H1 (cell line): ENCODE data around the gene IKZF1. TPM values are rescaled to one million over a fixed set of nuclear protein-coding genes. Genes with fewer than 3 reads are reported as not detected.
A peak's percentile ranks its signal among the peaks of the same experiment; 100 is the strongest.

ENCODE experiments used
- CTCF ChIA-PET: fragments of 300-600 bp; sonication (Branson Sonifier 250); formaldehyde crosslinking; loops from one replicate; lab custom pipeline; 2021; ENCODE audit not compliant: partially characterized antibody; lab: Charles Lee
- POLR2A ChIA-PET: fragments of 300-600 bp; sonication (Branson Sonifier 250); formaldehyde crosslinking; loops from one replicate; lab custom pipeline; 2021; ENCODE audit warnings: inconsistent platforms; ENCODE audit not compliant: partially characterized antibody; lab: Charles Lee
- DNase-seq, 2 experiments: peaks; one replicate each; pipeline versions ENCODE4 v3.0.0 to v3.0.0-alpha.2; 2010 to 2022; ENCODE audit warnings: low spot score in 2 of 2, low read depth in 1 of 2, mixed read lengths in 1 of 2
- FAIRE-seq: peaks from 2 replicates; lab custom pipeline; 2011; peaks lifted over from hg19 to GRCh38; lab: Jason Lieb, UNC
- H2AFZ ChIP-seq: 2 replicates; pipeline ENCODE4 v1.8.1; 2012; ENCODE audit warnings: low read length, inconsistent platforms
- H2AK5ac ChIP-seq: 2 replicates; pipeline ENCODE4 v1.6.1; 2013; ENCODE audit warnings: low read depth, low read length
- H2BK120ac ChIP-seq: replicated peaks from 2 replicates; pipeline ENCODE3; 2013; ENCODE audit warnings: low read depth, low read length, inconsistent platforms
- H2BK12ac ChIP-seq: 2 replicates; pipeline ENCODE4 v1.6.1; 2013; ENCODE audit warnings: low read depth, low read length
- H2BK15ac ChIP-seq: 2 replicates; pipeline ENCODE4 v1.6.1; 2013; ENCODE audit warnings: low read length
- H2BK20ac ChIP-seq: 2 replicates; pipeline ENCODE4 v1.6.1; 2013; ENCODE audit warnings: low read length
- H2BK5ac ChIP-seq: 2 replicates; pipeline ENCODE4 v1.6.1; 2013; ENCODE audit warnings: low read depth, low read length
- H3K14ac ChIP-seq: 2 replicates; pipeline ENCODE4 v1.6.1; 2013; ENCODE audit warnings: inconsistent platforms; ENCODE audit not compliant: insufficient read length
- H3K18ac ChIP-seq: 2 replicates; pipeline ENCODE4 v1.6.1; 2013; ENCODE audit warnings: low read length; ENCODE audit errors: extremely low read depth
- H3K23ac ChIP-seq: 2 replicates; pipeline ENCODE4 v1.6.1; 2013; ENCODE audit warnings: inconsistent platforms; ENCODE audit not compliant: insufficient read length
- H3K23me2 ChIP-seq: 2 replicates; pipeline ENCODE4 v1.6.1; 2013; ENCODE audit warnings: low read depth, low read length
- H3K27ac ChIP-seq: 2 replicates; pipeline ENCODE4 v1.6.1; 2011; ENCODE audit warnings: low read depth, low read length, inconsistent platforms
- H3K27me3 ChIP-seq, 4 experiments: replicated peaks in 1 of 4; 1 replicate in 1 of 4; 2 replicates in 3 of 4; pipeline versions ENCODE4 v1.6.1 to v1.8.1; 2011 to 2013; ENCODE audit warnings: low read length in 3 of 4, mild to moderate bottlenecking in 3 of 4, inconsistent platforms in 2 of 4, mixed read lengths in 2 of 4, moderate library complexity in 1 of 4; ENCODE audit not compliant: control insufficient read depth in 3 of 4, insufficient read depth in 3 of 4; ENCODE audit errors: extremely low read depth in 1 of 4
- H3K36me3 ChIP-seq, 4 experiments: 2 replicates each; pipeline versions ENCODE4 v1.6.1 to v1.8.1; 2011 to 2013; ENCODE audit warnings: mild to moderate bottlenecking in 4 of 4, low read length in 3 of 4, moderate library complexity in 2 of 4, control low read depth in 1 of 4, inconsistent platforms in 1 of 4; ENCODE audit not compliant: insufficient read depth in 4 of 4, control insufficient read depth in 2 of 4
- H3K4ac ChIP-seq: replicated peaks from 2 replicates; pipeline ENCODE3; 2013; ENCODE audit warnings: low read length, low read depth, mixed read lengths, inconsistent platforms; ENCODE audit not compliant: insufficient read length
- H3K4me1 ChIP-seq, 4 experiments: replicated peaks in 1 of 4; 1 replicate in 1 of 4; 2 replicates in 3 of 4; pipeline versions ENCODE4 v1.6.1 to v1.8.1; 2011 to 2013; ENCODE audit warnings: low read length in 3 of 4, inconsistent platforms in 2 of 4, mixed read lengths in 1 of 4; ENCODE audit not compliant: insufficient read depth in 4 of 4, control insufficient read depth in 3 of 4
- H3K4me2 ChIP-seq, 2 experiments: 2 replicates each; pipeline versions ENCODE4 v1.6.1 to v1.8.1; 2011 to 2013; ENCODE audit warnings: low read depth in 2 of 2, low read length in 2 of 2, control low read depth in 1 of 2, inconsistent platforms in 1 of 2, mild to moderate bottlenecking in 1 of 2; ENCODE audit not compliant: insufficient read depth in 1 of 2
- H3K4me3 ChIP-seq, 4 experiments: fragments of 200-600, 300-600 bp in 1 of 4; sonication (generic), shearing (Covaris generic), sonication (Bioruptor Twin) in 1 of 4; 2 replicates each; pipeline versions ENCODE4 v1.5.1 to v1.8.1; 2011 to 2016; ENCODE audit warnings: low read length in 4 of 4, low read depth in 3 of 4, control low read depth in 2 of 4, inconsistent platforms in 2 of 4, mild to moderate bottlenecking in 2 of 4, mixed read lengths in 1 of 4, moderate library complexity in 1 of 4; ENCODE audit not compliant: insufficient read depth in 2 of 4; ENCODE audit errors: extremely low read depth in 1 of 4
- H3K56ac ChIP-seq: replicated peaks from 2 replicates; pipeline ENCODE3; 2013; ENCODE audit warnings: low read depth, mild to moderate bottlenecking, mixed read lengths, low read length, inconsistent platforms; ENCODE audit not compliant: insufficient read length
- H3K79me1 ChIP-seq: 2 replicates; pipeline ENCODE4 v1.6.1; 2013; ENCODE audit warnings: low read depth, low read length, control low read depth
- H3K79me2 ChIP-seq, 2 experiments: 2 replicates each; pipeline versions ENCODE4 v1.6.1 to v1.8.1; 2012 to 2013; ENCODE audit warnings: low read length in 2 of 2, mild to moderate bottlenecking in 2 of 2, inconsistent platforms in 1 of 2; ENCODE audit not compliant: insufficient read depth in 2 of 2, control insufficient read depth in 1 of 2
- H3K9ac ChIP-seq, 4 experiments: replicated peaks in 1 of 4; 1 replicate in 1 of 4; 2 replicates in 3 of 4; pipeline versions ENCODE4 v1.6.1 to v1.8.1; 2011 to 2013; ENCODE audit warnings: low read depth in 3 of 4, low read length in 3 of 4, control low read depth in 2 of 4, mild to moderate bottlenecking in 2 of 4, moderate library complexity in 2 of 4, inconsistent platforms in 1 of 4; ENCODE audit errors: extremely low read depth in 1 of 4
- H3K9me3 ChIP-seq, 2 experiments: 2 replicates each; pipeline versions ENCODE4 v1.6.1 to v1.8.1; 2012 to 2013; ENCODE audit warnings: mild to moderate bottlenecking in 2 of 2, moderate library complexity in 2 of 2, control low read depth in 1 of 2, inconsistent platforms in 1 of 2, low read depth in 1 of 2, low read length in 1 of 2, mixed read lengths in 1 of 2; ENCODE audit not compliant: insufficient read depth in 2 of 2
- H4K20me1 ChIP-seq, 2 experiments: replicated peaks in 1 of 2; 2 replicates each; pipeline versions ENCODE3 to v1.8.1; 2011 to 2013; ENCODE audit warnings: inconsistent platforms in 2 of 2, low read length in 2 of 2, mild to moderate bottlenecking in 1 of 2; ENCODE audit not compliant: insufficient read depth in 2 of 2, control insufficient read depth in 1 of 2
- H4K5ac ChIP-seq: 2 replicates; pipeline ENCODE4 v1.6.1; 2013; ENCODE audit warnings: low read length, low read depth, mixed read lengths, inconsistent platforms; ENCODE audit not compliant: insufficient read length
- H4K8ac ChIP-seq: 2 replicates; pipeline ENCODE4 v1.8.0; 2013; ENCODE audit warnings: mild to moderate bottlenecking, moderate library complexity, low read length, inconsistent platforms; ENCODE audit not compliant: insufficient read depth; ENCODE audit errors: extremely low read depth
- H4K91ac ChIP-seq: replicated peaks from 2 replicates; pipeline ENCODE3; 2013; ENCODE audit warnings: low read length, mixed read lengths, inconsistent platforms; ENCODE audit not compliant: insufficient read length
- BRCA1 ChIP-seq: IDR thresholded peaks from 2 replicates; pipeline ENCODE4 v1.6.1; 2012; ENCODE audit warnings: low read depth, low read length, improper control_type of control experiment
- KDM5A ChIP-seq: fragments of 200-600 bp; IDR thresholded peaks from 2 replicates; pipeline ENCODE4 v1.7.1; 2012; ENCODE audit warnings: mild to moderate bottlenecking, low read length, inconsistent platforms, mixed read lengths
- MAFK ChIP-seq: IDR thresholded peaks from 2 replicates; pipeline ENCODE4 v1.6.1; 2012; ENCODE audit warnings: low read depth, mild to moderate bottlenecking, improper control_type of control experiment, low read length
- POLR2A ChIP-seq, 2 experiments: IDR thresholded peaks; 1 replicate in 1 of 2; 2 replicates in 1 of 2; pipeline ENCODE4 v1.6.1; 2011; ENCODE audit warnings: low read depth in 2 of 2, low read length in 2 of 2, mild to moderate bottlenecking in 2 of 2; ENCODE audit errors: control extremely low read depth in 1 of 2
- RNF2 ChIP-seq: fragments of 200-900, 300-1000 bp; sonication (generic); IDR thresholded peaks from 2 replicates; pipeline ENCODE4 v1.7.1; 2016; ENCODE audit warnings: borderline replicate concordance, low read depth, mild to moderate bottlenecking, antibody characterized with exemption, low read length; ENCODE audit not compliant: poor library complexity, severe bottlenecking; ENCODE audit errors: missing control alignments
- RXRA ChIP-seq: IDR thresholded peaks from 2 replicates; pipeline ENCODE4 v1.6.1; 2011; ENCODE audit warnings: low read depth, mild to moderate bottlenecking, low read length, moderate library complexity; ENCODE audit not compliant: insufficient read depth
- TBP ChIP-seq: IDR thresholded peaks from 2 replicates; pipeline ENCODE4 v1.6.1; 2011; ENCODE audit warnings: low read depth, low read length, improper control_type of control experiment
- WGBS, 2 experiments: shearing (Covaris generic) in 1 of 2; methylation state at CpG; one replicate each; pipeline versions ENCODE4 v1.1.6 to v1.1.7; 2013 to 2015; ENCODE audit warnings: low lambda C conversion rate in 2 of 2, mixed read lengths in 2 of 2, inconsistent platforms in 1 of 2, low coverage in 1 of 2, missing lambda C conversion rate in 1 of 2; ENCODE audit not compliant: insufficient replicate concordance in 2 of 2, insufficient coverage in 1 of 2, insufficient read length in 1 of 2; ENCODE audit errors: extremely low coverage in 1 of 2, missing lambda C conversion rate in 1 of 2; 5-methylcytosine and 5-hydroxymethylcytosine counted together
- polyA plus RNA-seq, 7 experiments: library from polyadenylated mRNA; depleted of rRNA in 3 of 7; stranded (reverse) in 5 of 7; unstranded in 2 of 7; fragments of >200 nt in 5 of 7; fragments of 200-250 nt in 2 of 7; gene quantifications; 1 replicate in 5 of 7; 2 replicates in 1 of 7; 4 replicates in 1 of 7; pipeline versions ENCODE4 v1.2.1 to v1.2.3, GENCODE V29; 2011 to 2013; ENCODE audit warnings: missing spikeins in 2 of 7, mixed read lengths in 2 of 7
- total RNA-seq: library from RNA; stranded (reverse); fragmentation: NEBNext Ultra II Directional; extraction: Animal tissue kit (Norgen Biotek cat#: 25700); gene quantifications from 2 replicates; pipeline ENCODE4 v1.2.1, GENCODE V29; 2021
- TF ChIP-seq, protein P1 (sequence below): IDR thresholded peaks from 2 replicates; pipeline ENCODE4 v1.6.1; 2011; ENCODE audit warnings: low read depth, mild to moderate bottlenecking, low read length; ENCODE audit not compliant: insufficient read depth
- TF ChIP-seq, protein P2 (sequence below), 3 experiments: IDR thresholded peaks; 1 replicate in 2 of 3; 2 replicates in 1 of 3; pipeline versions ENCODE4 v1.5.1 to v1.6.1; 2011; ENCODE audit warnings: low read length in 3 of 3, mild to moderate bottlenecking in 3 of 3, inconsistent platforms in 2 of 3, low read depth in 1 of 3, moderate library complexity in 1 of 3; ENCODE audit not compliant: insufficient read depth in 1 of 3; ENCODE audit errors: control extremely low read depth in 1 of 3
- TF ChIP-seq, protein P3 (sequence below): IDR thresholded peaks from 2 replicates; pipeline ENCODE4 v1.6.1; 2012; ENCODE audit warnings: inconsistent platforms

The IKZF1 gene
- total and polyA plus RNA-seq, 2 of the 8 experiments (the other 6 are each of a cell fraction or from before 2014, with no cell fraction given): 0.74 to 1.5 TPM

DNA sequence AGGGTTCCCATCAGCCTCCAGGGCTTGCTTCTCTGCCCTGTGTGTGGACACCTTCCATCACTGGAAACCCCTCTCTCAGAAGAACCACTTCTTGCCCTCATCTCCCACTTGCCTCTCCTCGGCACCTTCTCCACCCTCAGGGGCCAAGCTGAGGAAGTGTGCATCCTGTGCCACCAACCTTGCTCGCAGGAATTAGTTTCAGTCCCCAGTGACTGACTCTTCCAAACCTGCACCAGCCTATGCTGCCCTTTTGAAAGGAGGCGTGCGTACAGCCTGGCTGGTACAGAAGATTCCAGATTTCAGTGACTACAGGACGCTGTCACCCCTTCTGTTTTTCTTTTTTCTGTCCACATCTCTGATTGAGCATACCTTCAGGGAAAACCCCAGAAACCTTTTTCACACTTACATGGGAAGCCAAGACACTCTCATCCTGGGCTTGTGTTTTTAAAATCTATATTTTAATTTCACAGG lies 67.1 kb downstream of the IKZF1 start:
- no peak overlapping the region for H2AFZ ChIP-seq
- H3K27ac ChIP-seq: no peak overlapping the region
- no peak overlapping the region for H3K14ac ChIP-seq
- H2BK12ac ChIP-seq: no peak overlapping the region
- no peak overlapping the region for H2BK15ac ChIP-seq
- ChIA-PET CTCF (interaction anchor here (1.6 to 7.8 kb wide), 4 partner anchors 8 to 170 kb away, joined by 4 to 99 read pairs (median 6); no protein-coding TSS in a partner anchor), POLR2A (no interaction called here)
- no peak overlapping the region for H4K5ac ChIP-seq
- H3K36me3 ChIP-seq: no peaks in the 10 kb centered on the region
- H3K79me1 ChIP-seq: no peaks in the 10 kb centered on the region
- H4K91ac ChIP-seq: no peak overlapping the region
- H3K4ac ChIP-seq: no peak overlapping the region
- H3K4me1 ChIP-seq: peaks cover 0 to 2% (median 0%) of the 10 kb centered on the region in 4 experiments; a peak in 4 of 7 replicates
- H3K23ac ChIP-seq: no peak overlapping the region
- no peak overlapping the region for H3K4me3 ChIP-seq
- H4K20me1 ChIP-seq: no peaks in the 10 kb centered on the region
- no peak overlapping the region for H4K8ac ChIP-seq
- WGBS, 2 experiments: 95% methylated on average over 5 of the region's 5 CpGs; no CpG with 5 or more reads in 1 of the 2 experiments
- H3K23me2 ChIP-seq: no peaks in the 10 kb centered on the region
- peak overlapping the region; percentile 27; the same call in 1 of the 2 replicates for H2AK5ac ChIP-seq
- H2BK5ac ChIP-seq: no peak overlapping the region
- H3K56ac ChIP-seq: no peak overlapping the region
- no peak overlapping the region for H3K18ac ChIP-seq
- H3K4me2 ChIP-seq: no peak overlapping the region
- FAIRE-seq (no peak), DNase-seq (no peak)
- H2BK120ac ChIP-seq: no peak overlapping the region
- H2BK20ac ChIP-seq: peak overlapping the region; percentile 43; the same call in 1 of the 2 replicates
- H3K27me3 ChIP-seq: no peaks in the 10 kb centered on the region
- no peaks in the 10 kb centered on the region for H3K9me3 ChIP-seq
- H3K79me2 ChIP-seq: no peaks in the 10 kb centered on the region
- H3K9ac ChIP-seq: no peak overlapping the region
- TF ChIP-seq RNF2: no peak
- TF ChIP-seq, protein P1, sequence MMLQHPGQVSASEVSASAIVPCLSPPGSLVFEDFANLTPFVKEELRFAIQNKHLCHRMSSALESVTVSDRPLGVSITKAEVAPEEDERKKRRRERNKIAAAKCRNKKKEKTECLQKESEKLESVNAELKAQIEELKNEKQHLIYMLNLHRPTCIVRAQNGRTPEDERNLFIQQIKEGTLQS: no peak
- TF ChIP-seq, protein P2, sequence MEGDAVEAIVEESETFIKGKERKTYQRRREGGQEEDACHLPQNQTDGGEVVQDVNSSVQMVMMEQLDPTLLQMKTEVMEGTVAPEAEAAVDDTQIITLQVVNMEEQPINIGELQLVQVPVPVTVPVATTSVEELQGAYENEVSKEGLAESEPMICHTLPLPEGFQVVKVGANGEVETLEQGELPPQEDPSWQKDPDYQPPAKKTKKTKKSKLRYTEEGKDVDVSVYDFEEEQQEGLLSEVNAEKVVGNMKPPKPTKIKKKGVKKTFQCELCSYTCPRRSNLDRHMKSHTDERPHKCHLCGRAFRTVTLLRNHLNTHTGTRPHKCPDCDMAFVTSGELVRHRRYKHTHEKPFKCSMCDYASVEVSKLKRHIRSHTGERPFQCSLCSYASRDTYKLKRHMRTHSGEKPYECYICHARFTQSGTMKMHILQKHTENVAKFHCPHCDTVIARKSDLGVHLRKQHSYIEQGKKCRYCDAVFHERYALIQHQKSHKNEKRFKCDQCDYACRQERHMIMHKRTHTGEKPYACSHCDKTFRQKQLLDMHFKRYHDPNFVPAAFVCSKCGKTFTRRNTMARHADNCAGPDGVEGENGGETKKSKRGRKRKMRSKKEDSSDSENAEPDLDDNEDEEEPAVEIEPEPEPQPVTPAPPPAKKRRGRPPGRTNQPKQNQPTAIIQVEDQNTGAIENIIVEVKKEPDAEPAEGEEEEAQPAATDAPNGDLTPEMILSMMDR (IDR thresholded peaks at IDR 0.05; ENCODE audit: control extremely low read depth in 1 of 3, insufficient read depth in 1 of 3, low read depth in 1 of 3, low read length in 3 of 3): no peak
- TF ChIP-seq TBP: no peak
- no peak for TF ChIP-seq RXRA
- no peak for TF ChIP-seq MAFK
- TF ChIP-seq KDM5A: no peak
- TF ChIP-seq POLR2A (IDR thresholded peaks at IDR 0.05; ENCODE audit: control extremely low read depth in 1 of 2, low read depth in 2 of 2, low read length in 2 of 2): no peak
- TF ChIP-seq BRCA1: no peak
- TF ChIP-seq, protein P3, sequence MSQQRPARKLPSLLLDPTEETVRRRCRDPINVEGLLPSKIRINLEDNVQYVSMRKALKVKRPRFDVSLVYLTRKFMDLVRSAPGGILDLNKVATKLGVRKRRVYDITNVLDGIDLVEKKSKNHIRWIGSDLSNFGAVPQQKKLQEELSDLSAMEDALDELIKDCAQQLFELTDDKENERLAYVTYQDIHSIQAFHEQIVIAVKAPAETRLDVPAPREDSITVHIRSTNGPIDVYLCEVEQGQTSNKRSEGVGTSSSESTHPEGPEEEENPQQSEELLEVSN: no peak
